Measurements from ENCODE around the gene GCNT3. TPM values are rescaled to one million over a fixed set of nuclear protein-coding genes. Genes with fewer than 3 reads are reported as not detected.

GCNT3 gene
- total and polyA plus RNA-seq, 2 of the 8 experiments (the other 6 are each of a cell fraction or from before 2014, with no cell fraction given) = not detected

DNA sequence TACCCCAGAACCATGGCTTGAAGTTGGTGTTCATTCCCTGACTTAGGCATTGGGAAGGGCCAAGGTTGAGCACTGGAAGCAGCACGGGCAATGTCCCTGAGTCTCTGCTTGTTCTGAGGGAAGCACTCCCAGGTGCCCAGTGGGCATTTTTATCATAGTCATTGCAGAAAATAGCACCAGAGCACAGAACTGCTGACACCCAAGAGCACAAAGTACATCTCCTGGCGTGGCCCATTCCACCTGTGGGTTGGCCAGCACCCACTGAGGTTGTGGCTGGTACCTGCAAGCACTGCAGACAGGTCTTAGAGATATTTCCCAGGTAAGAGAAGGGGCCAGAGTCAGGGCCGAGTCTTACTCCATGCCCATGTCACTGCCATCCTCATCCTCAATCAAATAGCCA lies 28.5 kb upstream of the GCNT3 start (continued):
- TF ChIP-seq, protein P1, sequence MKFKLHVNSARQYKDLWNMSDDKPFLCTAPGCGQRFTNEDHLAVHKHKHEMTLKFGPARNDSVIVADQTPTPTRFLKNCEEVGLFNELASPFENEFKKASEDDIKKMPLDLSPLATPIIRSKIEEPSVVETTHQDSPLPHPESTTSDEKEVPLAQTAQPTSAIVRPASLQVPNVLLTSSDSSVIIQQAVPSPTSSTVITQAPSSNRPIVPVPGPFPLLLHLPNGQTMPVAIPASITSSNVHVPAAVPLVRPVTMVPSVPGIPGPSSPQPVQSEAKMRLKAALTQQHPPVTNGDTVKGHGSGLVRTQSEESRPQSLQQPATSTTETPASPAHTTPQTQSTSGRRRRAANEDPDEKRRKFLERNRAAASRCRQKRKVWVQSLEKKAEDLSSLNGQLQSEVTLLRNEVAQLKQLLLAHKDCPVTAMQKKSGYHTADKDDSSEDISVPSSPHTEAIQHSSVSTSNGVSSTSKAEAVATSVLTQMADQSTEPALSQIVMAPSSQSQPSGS (IDR thresholded peaks at IDR 0.05; ENCODE audit: low read length) = no peak
- TF ChIP-seq TAF7 (optimal IDR thresholded peaks at IDR 0.05; ENCODE audit: borderline replicate concordance, low read depth, low read length) (no peak), CHD1 (IDR thresholded peaks at IDR 0.05; ENCODE audit: low read depth, low read length) (no peak), CHD2 (IDR thresholded peaks at IDR 0.05; ENCODE audit: low read length) (no peak), JUN (IDR thresholded peaks at IDR 0.05; ENCODE audit: low read depth, low read length) (no peak), EGR1 (IDR thresholded peaks at IDR 0.05; ENCODE audit: borderline replicate concordance, low read depth, low read length) (no peak), RAD21 (IDR thresholded peaks at IDR 0.05 in 1 of 2, conservative IDR thresholded peaks at IDR 0.05 in 1 of 2; ENCODE audit: low read depth in 2 of 2, low read length in 2 of 2) (no peak)
- TF ChIP-seq, protein P2, sequence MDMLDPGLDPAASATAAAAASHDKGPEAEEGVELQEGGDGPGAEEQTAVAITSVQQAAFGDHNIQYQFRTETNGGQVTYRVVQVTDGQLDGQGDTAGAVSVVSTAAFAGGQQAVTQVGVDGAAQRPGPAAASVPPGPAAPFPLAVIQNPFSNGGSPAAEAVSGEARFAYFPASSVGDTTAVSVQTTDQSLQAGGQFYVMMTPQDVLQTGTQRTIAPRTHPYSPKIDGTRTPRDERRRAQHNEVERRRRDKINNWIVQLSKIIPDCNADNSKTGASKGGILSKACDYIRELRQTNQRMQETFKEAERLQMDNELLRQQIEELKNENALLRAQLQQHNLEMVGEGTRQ (IDR thresholded peaks at IDR 0.05; ENCODE audit: low read length) = no peak
